HG03045 (cell line): ENCODE measurements around the gene RAB3B.
"Not testable (repeated sequence)": the region's sequence is repeated elsewhere in the genome, so short reads cannot be mapped to it uniquely, and the experiment has no call there.

ENCODE experiments used
- ATAC-seq: cut with Tn5 transposase; IDR thresholded peaks from one replicate; pipeline ENCODE4 v1.9.1; 2021; ENCODE audit warnings: mild to moderate bottlenecking, moderate library complexity; ENCODE audit not compliant: unreplicated experiment

The RAB3B gene

DNA sequence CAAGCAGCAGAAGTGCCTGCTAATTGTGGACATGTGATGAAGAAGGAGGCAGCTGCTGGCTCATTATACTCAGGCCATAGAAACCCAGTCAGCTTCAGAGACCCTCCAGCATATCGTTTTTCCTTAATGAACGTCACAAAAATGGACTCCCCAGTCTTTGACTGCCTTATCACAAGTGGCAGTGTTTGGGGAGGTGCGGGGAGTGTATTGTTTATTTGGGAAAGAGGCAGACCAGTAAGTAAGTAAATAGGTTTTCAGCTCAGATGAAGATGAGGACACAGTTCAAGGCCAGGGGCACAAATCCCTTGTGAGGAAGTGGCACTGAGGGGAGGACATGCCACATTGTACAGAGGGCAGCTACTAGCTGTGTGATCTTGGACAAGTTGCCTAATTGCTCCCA, 68.5 kb downstream of the RAB3B start:
- no peak for ATAC-seq

DNA sequence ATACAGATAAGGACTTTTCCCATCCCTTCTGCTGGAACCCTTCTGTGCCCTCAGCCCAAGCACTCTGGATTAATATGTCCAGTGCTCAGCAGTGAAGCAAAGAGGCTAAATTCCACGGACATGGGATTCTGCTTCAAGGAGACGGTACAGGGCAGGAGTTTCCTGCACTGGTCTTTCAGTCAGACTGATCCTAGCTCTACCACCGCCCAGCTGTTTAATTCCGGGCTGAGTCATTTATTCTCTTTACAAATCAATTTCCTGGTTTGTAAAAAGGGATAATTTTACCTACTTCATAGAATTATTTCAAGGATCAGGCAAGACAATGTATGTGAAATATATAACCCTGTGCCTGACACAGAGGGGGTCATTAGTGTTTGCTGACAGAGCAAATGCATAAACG, 70.4 kb downstream of the RAB3B start:
- no peak for ATAC-seq

DNA sequence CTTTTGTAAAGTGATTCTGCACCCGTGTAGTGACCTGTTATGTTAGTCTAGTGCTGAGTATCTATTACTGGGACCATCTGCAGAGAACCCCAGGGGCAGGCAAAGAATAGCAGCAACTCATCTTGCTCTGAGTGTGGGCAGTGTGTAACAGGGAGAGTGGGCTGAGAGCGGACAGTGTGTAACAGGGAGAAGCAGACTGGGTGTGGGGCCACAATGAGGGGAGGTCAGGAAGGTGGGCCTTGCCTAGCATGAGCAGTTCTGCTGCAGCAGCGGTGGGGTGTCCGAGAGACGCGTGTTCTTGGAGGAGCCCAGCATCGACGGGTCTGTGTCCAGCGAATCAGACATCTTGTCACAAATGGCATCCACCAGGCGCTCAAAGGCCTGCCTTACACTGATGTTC, 70.8 kb downstream of the RAB3B start:
- no peak for ATAC-seq

DNA sequence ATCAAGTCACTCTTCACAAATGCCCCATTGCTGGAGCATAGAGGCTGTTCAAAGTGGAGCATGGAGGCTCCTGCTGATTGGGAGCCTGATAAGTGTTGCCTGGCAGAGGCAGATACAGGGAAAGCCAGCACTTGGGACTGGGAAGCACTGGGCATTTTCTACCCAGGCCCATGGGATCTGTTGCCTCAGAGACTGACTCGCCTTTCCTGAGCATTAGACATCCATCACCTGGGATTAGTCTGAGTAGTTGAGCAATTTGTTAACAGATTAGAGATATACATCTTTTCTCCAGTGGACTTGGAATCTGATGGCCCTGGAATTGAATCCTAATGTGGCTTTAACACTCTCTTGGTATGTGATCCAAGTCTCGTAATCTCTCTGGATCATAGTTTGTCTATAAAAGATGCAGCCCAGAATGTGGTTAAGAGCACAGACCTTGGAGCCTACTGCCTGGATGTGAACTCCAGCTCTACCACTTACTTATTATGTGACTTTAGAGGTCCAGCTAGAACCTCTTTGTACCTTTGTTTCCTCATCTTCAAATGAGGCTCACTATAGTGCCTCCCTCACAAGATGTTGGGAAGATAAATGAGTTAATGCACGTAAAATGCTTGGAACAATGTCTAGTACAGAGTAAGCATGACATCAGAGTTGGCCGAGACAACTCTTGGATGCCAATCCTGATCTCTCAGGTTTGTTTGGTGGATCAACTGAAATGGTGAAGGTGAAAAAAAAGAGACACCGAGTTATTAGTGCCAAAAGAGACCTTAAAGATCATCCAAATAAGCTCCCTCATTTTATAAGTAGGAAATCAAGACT, 73.7 kb downstream of the RAB3B start:
- ATAC-seq, result no peak

DNA sequence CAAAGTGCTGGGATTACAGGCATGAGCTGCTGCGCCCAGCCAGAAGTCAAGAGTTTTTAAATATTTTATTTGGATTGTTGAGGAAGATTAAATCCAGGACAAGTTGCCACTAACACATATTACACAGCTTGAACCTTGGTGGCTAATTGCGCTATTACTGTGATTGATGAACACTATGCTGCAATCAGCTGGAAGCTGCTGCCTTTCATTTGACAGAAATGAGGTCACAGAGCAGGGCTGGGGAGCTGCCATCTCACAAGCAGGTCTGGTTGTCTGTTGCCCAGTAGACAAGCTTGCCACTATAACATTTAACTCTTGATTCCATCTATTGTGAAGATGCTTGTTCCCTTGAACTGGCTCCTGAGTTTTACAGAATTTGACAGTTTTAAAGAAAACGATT, 74.5 kb downstream of the RAB3B start:
- no peak for ATAC-seq

DNA sequence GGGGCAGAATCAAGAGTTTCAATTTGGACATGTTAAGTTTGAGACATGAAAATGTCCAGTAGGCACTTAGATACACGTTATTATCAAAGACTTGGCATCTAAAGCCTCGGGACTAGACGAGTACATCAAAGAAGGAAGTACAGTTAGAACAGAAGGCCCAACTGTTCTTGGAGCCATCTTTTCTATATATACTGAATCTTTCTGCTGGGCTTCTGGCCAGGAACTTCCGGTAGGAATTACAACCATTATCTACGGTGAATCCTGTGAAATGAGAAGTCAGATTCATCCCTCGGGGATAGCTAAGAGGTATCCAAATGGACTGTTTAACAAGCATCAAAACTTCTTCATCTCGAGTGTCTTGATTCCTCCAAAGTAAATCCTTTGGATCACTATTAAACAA, 77.6 kb downstream of the RAB3B start:
- no peak for ATAC-seq

DNA sequence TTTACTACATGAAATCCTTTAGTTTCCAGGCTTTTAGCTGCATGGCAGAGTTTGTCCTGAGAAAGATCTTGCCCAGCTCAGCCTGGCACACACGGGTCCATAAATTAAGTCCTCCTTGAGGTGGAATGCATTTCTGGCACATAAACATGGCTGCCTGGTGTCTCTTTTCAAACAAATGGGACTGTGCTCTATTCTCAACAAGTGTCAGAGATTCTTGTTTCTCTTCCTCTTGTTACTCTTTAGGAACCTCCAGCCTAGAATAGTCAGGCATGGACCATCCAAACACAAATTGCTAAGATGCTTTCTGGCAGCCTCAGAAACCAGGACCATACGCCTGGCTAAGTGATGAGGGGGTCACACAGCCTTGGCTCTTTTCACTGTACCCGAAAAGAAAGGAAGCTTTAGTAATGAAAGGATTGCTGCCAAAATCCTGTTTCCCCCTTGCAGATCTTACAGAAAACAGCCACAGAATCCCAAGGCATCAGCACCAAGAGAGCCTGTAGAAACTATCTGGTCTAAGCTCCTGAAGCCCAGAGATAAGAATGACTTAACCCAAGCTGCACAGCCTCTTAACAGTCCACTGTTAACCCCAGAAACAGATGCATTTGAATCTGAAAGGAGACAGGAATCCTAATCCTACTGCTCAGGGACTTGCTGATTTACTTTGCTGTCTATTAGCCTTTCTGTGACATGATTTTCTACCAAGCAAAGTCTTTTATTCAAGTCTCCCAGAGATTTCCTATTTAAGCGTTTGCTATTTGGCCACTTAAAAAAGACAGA, 80.1 kb downstream of the RAB3B start:
- no peak for ATAC-seq

DNA sequence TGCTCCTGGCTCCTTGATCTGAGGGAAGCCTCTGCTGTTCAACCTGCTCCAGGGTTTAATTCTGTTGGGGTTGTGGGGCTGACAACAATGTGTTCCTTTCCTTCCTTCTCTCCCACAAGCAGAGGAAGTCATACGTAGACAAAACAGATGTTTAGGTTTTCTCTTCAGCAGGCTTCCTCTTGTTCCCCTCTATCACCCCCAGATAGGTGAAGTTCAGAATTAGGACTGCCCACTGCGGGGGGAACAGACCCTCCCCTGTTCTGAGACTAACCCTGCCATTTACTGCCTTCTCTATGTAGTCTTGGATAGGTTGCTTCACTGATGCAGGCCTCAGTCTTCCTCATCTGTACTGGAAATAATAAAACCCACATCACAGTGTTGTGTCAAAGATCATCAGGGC, 82.0 kb downstream of the RAB3B start:
- no peak for ATAC-seq

DNA sequence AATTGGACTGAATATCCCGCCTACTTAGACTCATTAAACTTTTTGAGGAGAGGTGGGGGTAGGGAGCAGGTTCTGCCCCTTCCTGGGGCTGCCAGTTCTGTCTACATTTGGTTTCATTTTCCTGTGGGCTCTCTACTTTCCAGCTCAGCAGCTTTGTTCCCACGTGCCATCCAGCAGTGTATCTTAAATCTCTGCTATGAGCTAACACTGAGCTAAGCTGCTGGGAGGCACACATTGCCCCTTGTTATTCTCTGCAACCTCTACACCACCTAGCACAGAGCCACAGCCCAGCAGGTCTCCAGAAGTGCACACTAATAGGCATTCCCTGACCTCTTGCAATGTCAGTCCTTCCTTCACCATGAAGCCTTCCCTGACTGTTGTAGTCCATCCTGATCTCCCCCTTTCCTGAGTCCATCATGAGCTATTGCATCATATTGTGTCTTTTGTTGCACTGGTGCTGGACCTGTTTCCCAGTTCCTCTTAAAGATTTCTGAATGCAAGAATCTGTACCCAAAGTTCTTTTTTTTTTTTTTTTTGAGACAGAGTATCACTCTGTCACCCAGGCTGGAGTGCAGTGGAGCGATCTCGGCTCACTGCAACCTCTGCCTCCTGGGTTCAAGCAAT, 83.3 kb downstream of the RAB3B start:
- ATAC-seq, result no peak

DNA sequence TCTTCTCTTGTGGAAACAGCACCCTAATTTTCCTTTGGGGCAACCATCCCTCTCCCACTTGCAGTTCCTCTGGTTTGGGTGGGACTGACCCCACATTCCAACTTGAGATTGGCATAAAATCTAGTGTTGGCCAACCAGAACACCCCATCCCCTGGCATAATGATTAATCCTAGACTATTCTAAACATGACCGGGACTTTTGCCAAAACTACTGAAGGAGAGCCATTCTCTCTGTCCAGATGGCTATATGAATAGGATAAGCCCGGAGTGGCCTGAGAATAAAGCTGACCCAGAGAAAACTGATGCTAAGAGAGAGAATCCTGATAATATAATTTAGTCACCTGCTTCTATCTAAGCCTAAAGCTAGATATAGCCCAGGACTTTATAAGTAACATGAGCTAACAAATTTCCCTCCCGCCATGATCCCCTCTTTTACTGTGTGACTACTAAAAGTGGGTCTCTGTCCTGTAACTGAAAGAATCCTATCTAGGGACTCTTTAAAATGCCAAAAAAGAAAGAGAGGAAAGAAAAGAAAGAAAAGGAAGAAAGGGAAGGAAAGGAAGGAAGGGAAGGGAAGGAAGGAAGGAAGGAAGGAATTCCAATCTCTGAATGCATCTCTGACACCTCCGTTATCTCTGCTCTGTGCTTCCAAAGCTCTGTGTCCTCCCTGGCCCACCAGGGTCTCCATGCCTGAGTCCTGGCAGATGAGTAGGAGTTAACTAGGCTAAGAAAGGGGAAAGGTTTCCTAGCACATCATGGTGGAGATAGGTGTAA, 84.0 kb downstream of the RAB3B start:
- ATAC-seq, result no peak

DNA sequence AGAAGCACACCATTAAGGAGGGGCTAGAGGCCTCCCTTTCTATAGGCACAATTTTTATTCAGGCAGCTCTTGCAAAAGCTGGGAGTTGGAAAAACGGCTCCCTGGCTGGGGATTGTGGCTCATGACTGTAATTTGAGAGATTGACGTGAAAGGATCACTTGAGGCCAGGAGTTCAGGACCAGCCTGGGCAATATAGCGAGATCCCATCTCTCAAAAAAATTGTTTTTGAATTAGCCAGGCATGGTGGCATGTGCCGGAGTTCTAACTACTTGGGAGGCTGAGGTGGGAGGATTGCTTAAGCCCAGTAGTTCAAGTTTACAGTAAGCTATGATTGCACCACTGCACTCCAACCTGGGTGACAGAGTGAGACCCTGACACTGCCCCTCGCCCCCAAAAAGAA, 88.0 kb downstream of the RAB3B start:
- no peak for ATAC-seq

DNA sequence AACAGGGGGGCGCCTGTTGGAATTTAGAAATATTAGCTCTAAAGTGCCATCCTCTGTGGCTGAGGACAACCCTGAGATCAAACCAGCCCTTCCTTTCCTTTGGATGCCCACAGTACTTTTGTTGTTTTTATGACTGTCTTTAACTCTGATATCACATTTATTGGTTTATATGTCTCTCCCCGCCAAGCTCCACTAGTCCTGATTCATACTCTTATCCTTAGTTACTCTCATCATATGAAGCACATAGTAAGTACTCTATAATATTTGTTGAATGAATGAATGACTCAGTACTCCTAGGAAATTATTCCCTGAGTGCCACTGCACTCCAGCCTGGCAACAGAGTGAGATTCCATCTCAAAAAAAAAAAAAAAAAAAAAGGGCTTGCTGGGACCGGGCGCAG, 89.3 kb downstream of the RAB3B start:
- no peak for ATAC-seq

DNA sequence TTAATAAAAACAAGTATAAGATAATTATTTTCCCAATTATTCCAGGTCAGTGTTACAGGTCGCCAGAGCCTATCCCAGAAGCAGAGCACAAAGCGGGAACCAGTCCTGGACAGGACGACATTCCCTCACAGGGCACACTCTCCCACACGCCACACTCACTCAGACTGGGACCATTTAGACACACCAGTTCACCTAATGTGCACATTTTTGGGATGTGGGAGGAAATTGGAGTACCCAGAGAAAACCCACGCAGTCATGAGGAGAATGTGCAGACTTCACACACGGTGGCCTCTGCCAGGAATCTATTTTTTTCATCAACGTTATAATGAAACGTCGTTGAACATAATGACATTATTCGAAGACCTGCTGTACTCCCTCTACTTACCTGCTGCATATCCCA, 91.5 kb downstream of the RAB3B start:
- ATAC-seq, result no peak

DNA sequence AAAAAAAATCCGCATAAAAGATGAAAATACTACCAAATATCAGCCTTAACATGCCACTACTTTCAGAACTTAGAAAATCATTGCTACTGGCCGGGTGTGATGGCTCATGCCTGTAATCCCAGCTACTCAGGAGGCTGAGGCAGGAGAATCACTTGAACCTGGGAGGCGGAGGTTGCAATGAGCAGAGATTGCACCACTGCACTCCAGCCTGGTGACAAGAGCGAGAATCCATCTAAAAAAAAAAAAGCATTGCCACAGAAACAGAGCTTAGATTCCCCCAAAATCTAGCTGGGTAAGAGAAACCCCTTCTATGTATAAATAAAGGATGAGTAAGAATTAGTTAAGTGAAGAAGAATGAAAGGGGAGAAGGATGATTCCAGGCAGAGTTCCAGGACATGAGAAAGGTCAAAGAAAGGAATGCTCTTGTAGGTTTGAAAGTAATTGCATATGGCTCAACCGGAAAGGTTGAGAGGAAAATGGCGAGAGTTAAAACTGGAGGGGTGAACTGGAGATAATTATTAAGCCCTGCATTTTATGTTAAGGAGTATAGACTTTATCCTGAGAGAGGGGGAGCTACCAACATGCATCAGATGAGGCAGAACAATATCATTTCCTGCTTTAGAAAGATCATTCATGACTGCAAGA, 92.3 kb downstream of the RAB3B start:
- ATAC-seq, result no peak

DNA sequence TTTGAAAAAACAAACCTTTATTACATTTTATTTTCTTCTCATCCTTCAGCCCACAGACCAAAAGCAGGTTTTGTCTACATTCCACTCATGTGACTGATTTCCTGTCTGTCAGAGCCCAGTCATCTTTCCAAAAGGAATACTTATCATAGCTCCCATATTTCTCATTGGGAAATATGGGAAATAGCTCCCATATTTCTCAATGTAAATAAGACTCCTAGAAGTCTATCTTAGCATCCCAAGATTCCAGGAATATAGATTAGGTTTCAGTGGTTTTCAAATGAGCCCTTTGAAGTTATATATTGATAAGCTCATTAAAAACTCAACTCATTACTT, 92.8 kb downstream of the RAB3B start:
- no peak for ATAC-seq

DNA sequence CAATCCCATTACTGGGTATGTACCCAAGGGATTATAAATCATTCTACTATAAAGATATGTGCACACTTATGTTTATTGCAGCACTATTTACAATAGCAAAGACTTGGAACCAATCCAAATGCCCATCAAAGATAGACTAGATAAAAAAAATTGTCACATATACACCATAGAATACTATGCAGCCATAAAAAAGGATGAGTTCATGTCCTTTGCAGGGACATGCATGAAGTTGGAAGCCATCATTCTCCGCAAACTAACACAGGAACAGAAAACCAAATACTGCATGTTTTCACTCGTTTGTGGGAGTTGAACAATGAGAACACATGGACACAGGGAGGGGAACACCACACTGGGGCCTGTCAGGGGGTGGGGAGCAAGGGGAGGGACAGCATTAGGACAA, 95.8 kb downstream of the RAB3B start:
- not testable (repeated sequence) for ATAC-seq

DNA sequence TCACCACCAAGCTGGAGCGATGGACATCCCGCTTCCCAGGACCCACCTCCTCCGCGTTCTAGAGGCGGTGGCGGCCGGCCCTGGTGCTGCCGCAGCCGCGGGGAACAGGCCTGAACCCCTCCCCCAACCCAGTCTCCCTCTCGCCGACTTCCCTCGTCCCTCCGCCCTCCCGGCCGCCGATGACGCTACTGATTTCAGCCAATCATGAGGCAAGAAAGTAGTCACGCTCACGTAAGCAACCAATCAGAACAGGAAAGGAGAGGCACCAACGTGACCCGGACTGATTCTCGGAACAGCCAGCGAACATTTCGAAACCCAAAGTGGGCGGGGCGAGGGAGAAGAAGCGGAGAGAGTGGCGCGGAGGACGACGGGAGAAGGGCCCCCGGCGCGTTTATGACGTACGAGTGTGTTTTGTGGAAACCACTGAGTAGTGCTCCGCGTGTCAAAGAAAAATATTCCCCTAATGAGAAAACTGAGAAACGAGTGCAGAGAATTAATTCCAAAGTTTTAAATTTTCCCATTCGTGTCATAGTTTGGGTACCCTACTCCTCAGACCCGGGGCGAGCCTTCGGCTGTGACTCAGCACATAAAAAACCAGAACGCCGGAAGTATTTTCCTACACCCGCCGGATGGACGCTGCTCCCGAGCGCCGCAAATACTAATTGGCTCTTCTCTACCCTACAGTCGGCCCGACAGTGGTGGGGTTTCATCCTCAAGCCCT, 111.7 kb downstream of the RAB3B start, which contains the start of gene NRDC:
Gene NRDC, minus strand, starts transcription at position 112 of the 721 bp plus-strand sequence. CDS start 112 bp downstream, outside the sequence.
- ATAC-seq, result peak; percentile 95

DNA sequence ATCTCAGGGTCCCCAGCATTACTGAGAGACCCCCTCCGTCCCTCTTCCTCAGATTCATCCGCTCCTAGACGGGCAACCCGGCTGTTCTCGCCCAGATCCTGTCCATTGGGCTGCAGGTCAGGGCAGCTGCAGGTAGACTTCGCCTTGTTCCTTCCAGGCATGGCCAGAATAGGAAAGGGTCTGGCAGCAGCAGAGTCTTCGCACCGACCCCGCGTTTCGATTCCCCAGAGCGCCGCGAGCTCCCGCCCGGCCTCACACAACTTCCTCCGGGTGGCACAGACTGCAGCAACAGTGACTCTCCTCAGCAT, 112.2 kb downstream of the RAB3B start:
- peak; percentile 19 for ATAC-seq

DNA sequence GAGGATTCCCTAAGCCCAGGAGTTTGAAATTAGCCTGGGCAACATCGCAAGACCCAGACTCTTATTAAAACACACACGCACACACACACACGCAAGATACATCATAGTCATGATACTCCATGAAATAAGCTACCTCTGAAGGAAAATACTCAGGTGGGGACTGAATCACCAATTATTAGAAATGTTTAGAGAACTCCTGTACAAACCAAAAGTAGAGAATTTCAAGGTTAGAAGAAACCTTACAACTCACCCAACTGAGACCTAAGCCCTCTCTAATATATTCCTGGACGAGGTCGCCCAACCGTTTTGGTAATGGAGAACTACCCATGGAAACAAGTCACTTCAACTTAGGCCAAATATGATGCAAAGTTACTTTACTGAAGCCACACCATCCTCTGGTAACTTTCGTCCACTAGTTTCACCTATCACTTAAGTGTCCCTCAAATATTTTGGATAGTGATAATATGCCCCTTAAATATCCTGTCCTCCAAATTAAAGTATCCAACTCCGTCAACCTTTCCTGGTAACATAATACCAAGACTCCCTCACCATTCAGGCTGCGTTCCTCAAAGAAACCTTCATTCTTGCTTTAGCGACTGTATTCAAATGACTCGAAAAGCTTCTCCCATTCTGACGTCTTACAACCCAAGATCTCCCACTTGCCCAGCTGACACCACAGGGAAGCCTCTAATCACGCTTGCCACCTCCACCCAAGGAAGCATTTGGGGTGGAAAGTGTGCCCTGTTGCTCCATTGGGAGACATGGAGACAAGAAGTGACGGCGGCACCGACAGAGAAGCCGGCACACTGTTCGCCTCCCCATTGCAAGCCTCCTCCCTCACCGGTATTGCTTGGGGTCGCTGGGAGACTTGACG, 112.8 kb downstream of the RAB3B start:
- peak; percentile 16 for ATAC-seq
